Thyroid gland (tissue), 4 donors: ENCODE data around the gene FCGR3A.
"Not testable (repeated sequence)": the region's sequence is repeated elsewhere in the genome, so short reads cannot be mapped to it uniquely, and the experiment has no call there.

ENCODE experiments used
- POLR2A ChIP-seq, 2 donors: fragments of 450-650 bp; IDR thresholded peaks; one replicate each; pipeline ENCODE4 v1.6.1; 2017; ENCODE audit warnings: antibody characterized with exemption in 2 of 2, mild to moderate bottlenecking in 2 of 2, moderate library complexity in 1 of 2
- TF ChIP-seq, protein P1 (sequence below), 6 experiments: fragments of 200-600 bp in 3 of 6; fragments of 450-650 bp in 3 of 6; sonication (generic) in 3 of 6; IDR thresholded peaks; one replicate each; pipeline ENCODE4 v1.5.1; 2016 to 2019; ENCODE audit warnings: antibody characterized with exemption in 6 of 6, mild to moderate bottlenecking in 2 of 6, inconsistent platforms in 1 of 6, moderate library complexity in 1 of 6

DNA sequence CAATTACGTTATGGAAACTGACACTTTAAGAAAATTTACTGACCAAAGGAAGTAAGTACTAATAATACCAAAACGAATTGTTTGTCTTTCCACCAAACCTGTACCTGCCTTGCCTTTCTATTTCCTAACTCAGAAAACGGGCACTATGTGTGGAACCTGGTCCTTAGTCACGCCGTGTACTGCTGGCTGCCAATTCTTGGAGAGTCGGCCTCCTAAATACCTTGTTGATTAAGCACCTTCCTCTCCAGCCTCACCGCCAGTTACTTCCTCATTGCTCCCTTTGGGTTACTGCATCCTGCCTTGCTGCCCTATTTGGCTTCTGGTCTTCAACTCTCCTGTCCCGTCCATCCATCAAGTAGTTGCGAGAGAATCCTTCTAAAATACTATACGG is 9.1 kb downstream of the FCGR3A start:
- TF ChIP-seq, protein P1, sequence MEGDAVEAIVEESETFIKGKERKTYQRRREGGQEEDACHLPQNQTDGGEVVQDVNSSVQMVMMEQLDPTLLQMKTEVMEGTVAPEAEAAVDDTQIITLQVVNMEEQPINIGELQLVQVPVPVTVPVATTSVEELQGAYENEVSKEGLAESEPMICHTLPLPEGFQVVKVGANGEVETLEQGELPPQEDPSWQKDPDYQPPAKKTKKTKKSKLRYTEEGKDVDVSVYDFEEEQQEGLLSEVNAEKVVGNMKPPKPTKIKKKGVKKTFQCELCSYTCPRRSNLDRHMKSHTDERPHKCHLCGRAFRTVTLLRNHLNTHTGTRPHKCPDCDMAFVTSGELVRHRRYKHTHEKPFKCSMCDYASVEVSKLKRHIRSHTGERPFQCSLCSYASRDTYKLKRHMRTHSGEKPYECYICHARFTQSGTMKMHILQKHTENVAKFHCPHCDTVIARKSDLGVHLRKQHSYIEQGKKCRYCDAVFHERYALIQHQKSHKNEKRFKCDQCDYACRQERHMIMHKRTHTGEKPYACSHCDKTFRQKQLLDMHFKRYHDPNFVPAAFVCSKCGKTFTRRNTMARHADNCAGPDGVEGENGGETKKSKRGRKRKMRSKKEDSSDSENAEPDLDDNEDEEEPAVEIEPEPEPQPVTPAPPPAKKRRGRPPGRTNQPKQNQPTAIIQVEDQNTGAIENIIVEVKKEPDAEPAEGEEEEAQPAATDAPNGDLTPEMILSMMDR (IDR thresholded peaks at IDR 0.05): not testable (repeated sequence)
- not testable (repeated sequence) for TF ChIP-seq POLR2A (IDR thresholded peaks at IDR 0.05)
